Muscle of leg (tissue), 11 donors: ENCODE measurements around the gene TPGS2. TPM values are rescaled to one million over a fixed set of nuclear protein-coding genes. Genes with fewer than 3 reads are reported as not detected.
"Not testable (repeated sequence)": the region's sequence is repeated elsewhere in the genome, so short reads cannot be mapped to it uniquely, and the experiment has no call there.

ENCODE experiments used
- DNase-seq: peaks from one replicate; pipeline ENCODE4 v3.0.0; 2013
- H3K27ac ChIP-seq: one replicate; pipeline ENCODE4 v1.5.1; 2013; ENCODE audit warnings: mild to moderate bottlenecking, low read length, control low read depth
- H3K27me3 ChIP-seq: one replicate; pipeline ENCODE4 v1.6.1; 2013; ENCODE audit warnings: low read length; ENCODE audit not compliant: control insufficient read depth, insufficient read depth
- H3K36me3 ChIP-seq: one replicate; pipeline ENCODE4 v1.6.1; 2013; ENCODE audit warnings: low read length; ENCODE audit not compliant: control insufficient read depth, insufficient read depth
- H3K4me1 ChIP-seq: one replicate; pipeline ENCODE4 v1.6.1; 2013; ENCODE audit warnings: low read length; ENCODE audit not compliant: control insufficient read depth, insufficient read depth
- H3K4me3 ChIP-seq: one replicate; pipeline ENCODE4 v1.5.1; 2013; ENCODE audit warnings: low read length, control low read depth
- H3K9me3 ChIP-seq: replicated peaks from 2 replicates; pipeline ENCODE4 v1.6.1; 2013; ENCODE audit warnings: low read depth, low read length; ENCODE audit not compliant: control insufficient read depth
- WGBS: methylation state at CpG from one replicate; pipeline ENCODE4 v1.1.5; 2013; ENCODE audit warnings: missing lambda C conversion rate; ENCODE audit not compliant: insufficient coverage; 5-methylcytosine and 5-hydroxymethylcytosine counted together
- polyA plus RNA-seq, 8 donors: library from polyadenylated mRNA; unstranded; fragments of 120-200 nt; gene quantifications; one replicate each; pipeline versions ENCODE4 v1.2.1 to v1.2.3, GENCODE V29; 2013; ENCODE audit warnings: inconsistent platforms in 1 of 8, low replicate concordance in 1 of 8; ENCODE audit not compliant: insufficient read length in 8 of 8, insufficient read depth in 1 of 8
- total RNA-seq: library from RNA; stranded (reverse); fragments of 120-200 nt; gene quantifications from one replicate; pipeline ENCODE4 v1.2.4, GENCODE V29; 2013

Gene TPGS2
- total and polyA plus RNA-seq, 9 donors = 34.2 to 72.2 (median 48.3) TPM

- Histone ChIP-seq H3K9me3 (no peaks in the 10 kb centered on the region), H3K27me3 (no peaks in the 10 kb centered on the region), H3K4me1 (peaks cover 10% of the 10 kb centered on the region), H3K36me3 (peaks cover under 1% of the 10 kb centered on the region), H3K27ac (peak overlapping the region; percentile 77), H3K4me3 (peak overlapping the region; percentile 98)
- no peak for DNase-seq
- WGBS = 2% methylated on average over 11 of the region's 18 CpGs
These were observed 609 bp downstream of the TPGS2 start for GRCh38 chr18:36828157-36828629.

DNA sequence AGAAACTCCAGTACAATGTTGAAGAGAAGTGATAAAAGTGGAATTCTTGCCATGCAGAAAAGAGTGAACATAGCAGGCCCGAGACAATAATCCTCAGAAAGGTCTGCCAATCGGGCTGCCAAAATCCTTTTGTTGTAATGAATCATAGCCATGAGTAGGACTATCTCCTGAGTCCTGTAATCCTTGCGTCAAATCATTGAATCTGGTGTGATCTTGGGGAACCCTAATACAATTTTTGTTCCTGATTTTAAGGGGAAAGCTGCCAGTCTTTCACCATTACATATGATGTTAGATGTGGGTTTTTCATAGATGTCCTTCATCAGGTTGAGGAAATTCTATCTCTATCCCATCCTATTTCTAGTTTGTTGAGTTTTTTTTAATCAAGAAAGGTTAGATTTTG lies 2.2 kb downstream of the TPGS2 start:
- Histone ChIP-seq H3K27ac (no peak overlapping the region), H3K27me3 (no peaks in the 10 kb centered on the region), H3K9me3 (no peaks in the 10 kb centered on the region), H3K4me1 (peaks cover 10% of the 10 kb centered on the region), H3K36me3 (peaks cover 3% of the 10 kb centered on the region), H3K4me3 (no peak overlapping the region)
- no peak for DNase-seq
- 85% methylated on average over 2 of the region's 3 CpGs for WGBS

GRCh38 chr18:36825526-36825925 lies 3.3 kb downstream of the TPGS2 start:
- Histone ChIP-seq H3K27ac (no peak overlapping the region), H3K9me3 (no peaks in the 10 kb centered on the region), H3K4me3 (no peak overlapping the region), H3K36me3 (peaks cover 3% of the 10 kb centered on the region), H3K27me3 (no peaks in the 10 kb centered on the region), H3K4me1 (peaks cover 10% of the 10 kb centered on the region)
- DNase-seq = no peak

GRCh38 chr18:36821681-36822080 lies 7.1 kb downstream of the TPGS2 start:
- Histone ChIP-seq H3K4me1 (no peaks in the 10 kb centered on the region), H3K4me3 (no peak overlapping the region), H3K27me3 (no peaks in the 10 kb centered on the region), H3K9me3 (no peaks in the 10 kb centered on the region), H3K27ac (no peak overlapping the region), H3K36me3 (peaks cover 20% of the 10 kb centered on the region)
- no peak for DNase-seq
- 61% methylated on average over 2 of the region's 4 CpGs for WGBS

DNA sequence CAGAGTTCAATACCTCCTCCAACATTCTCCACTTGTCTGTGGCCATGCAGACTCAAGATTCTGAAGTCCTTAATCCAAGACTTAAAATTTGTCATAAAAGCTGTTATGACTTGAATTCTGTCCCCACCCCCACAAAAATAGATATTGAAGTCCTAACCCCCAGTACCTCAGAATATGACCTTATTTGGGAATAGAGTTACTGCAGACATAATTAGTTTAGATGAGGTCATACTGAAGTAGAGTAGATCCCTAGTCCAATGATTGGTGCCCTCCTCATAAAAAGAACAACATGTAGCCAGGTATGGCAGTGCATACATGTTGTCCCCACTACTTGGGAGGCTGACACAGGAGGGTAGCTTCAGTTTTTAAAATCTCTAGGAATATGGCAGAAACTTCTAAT lies 9.2 kb downstream of the TPGS2 start:
- H3K4me1 ChIP-seq = no peaks in the 10 kb centered on the region
- peaks cover 28% of the 10 kb centered on the region for H3K36me3 ChIP-seq
- no peak overlapping the region for H3K27ac ChIP-seq
- no peaks in the 10 kb centered on the region for H3K27me3 ChIP-seq
- H3K4me3 ChIP-seq = no peak overlapping the region
- DNase-seq = no peak
- no peaks in the 10 kb centered on the region for H3K9me3 ChIP-seq

DNA sequence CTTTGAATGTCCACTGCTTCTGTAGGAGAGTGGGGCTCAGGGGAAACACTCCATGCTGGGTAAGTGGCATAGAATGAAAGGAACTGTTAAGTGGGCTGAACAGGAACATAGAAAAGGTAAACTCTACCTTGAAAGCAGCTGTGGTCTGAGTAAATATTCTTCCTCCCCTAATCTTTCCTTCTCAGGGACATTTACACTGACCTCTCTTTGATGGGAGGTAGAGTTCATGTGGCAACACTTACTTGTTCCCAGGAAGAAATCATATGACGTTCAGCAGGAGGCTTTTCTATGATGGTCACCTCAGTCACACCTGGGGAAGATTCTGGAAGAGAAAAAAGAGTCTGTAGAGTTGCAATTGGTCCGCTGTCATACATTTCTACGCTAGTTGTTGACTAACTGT lies 10.2 kb downstream of the TPGS2 start:
- Histone ChIP-seq H3K36me3 (peaks cover 28% of the 10 kb centered on the region), H3K9me3 (no peaks in the 10 kb centered on the region), H3K27ac (no peak overlapping the region), H3K4me3 (no peak overlapping the region), H3K4me1 (no peaks in the 10 kb centered on the region), H3K27me3 (no peaks in the 10 kb centered on the region)
- no peak for DNase-seq
- 100% methylated on average over 1 of the region's 3 CpGs for WGBS

DNA sequence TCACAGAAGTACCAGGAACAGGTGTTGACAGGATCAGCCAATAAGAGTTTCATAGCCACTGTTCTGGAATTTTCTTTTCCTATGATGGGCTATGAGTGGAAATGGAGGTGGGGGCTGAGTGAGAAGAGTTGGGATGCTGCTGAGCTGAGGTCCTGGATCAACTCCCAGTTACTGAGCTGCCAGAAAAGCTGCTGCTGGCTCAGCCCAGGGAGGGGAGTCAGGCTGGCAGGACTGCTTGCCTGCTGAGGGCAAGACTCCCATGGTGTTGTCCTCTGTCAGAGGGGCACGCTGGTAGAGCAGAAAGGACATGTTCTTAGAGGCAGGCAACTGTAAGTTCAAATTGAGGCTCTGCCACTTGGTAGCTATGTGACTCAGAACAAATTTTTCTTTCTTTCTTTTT lies 11.8 kb downstream of the TPGS2 start:
- H3K4me1 ChIP-seq = no peaks in the 10 kb centered on the region
- H3K9me3 ChIP-seq = no peaks in the 10 kb centered on the region
- DNase-seq = no peak
- no peak overlapping the region for H3K27ac ChIP-seq
- 80% methylated on average over 1 of the region's 1 CpG for WGBS
- no peaks in the 10 kb centered on the region for H3K27me3 ChIP-seq
- peaks cover 29% of the 10 kb centered on the region for H3K36me3 ChIP-seq
- H3K4me3 ChIP-seq = no peak overlapping the region

GRCh38 chr18:36816096-36816495 lies 12.7 kb downstream of the TPGS2 start:
- H3K4me3 ChIP-seq, H3K4me1 ChIP-seq, H3K27me3 ChIP-seq, H3K27ac ChIP-seq, H3K9me3 ChIP-seq, DNase-seq: not testable (repeated sequence)
- H3K36me3 ChIP-seq = peaks cover 35% of the 10 kb centered on the region

- Histone ChIP-seq H3K4me1 (no peaks in the 10 kb centered on the region), H3K9me3 (no peaks in the 10 kb centered on the region), H3K27me3 (no peaks in the 10 kb centered on the region), H3K4me3 (no peak overlapping the region), H3K36me3 (peaks cover 40% of the 10 kb centered on the region), H3K27ac (no peak overlapping the region)
- no peak for DNase-seq
- no CpG with 5 or more reads among the region's 1 CpG for WGBS
These were observed 13.8 kb downstream of the TPGS2 start for GRCh38 chr18:36814994-36815393.

DNA sequence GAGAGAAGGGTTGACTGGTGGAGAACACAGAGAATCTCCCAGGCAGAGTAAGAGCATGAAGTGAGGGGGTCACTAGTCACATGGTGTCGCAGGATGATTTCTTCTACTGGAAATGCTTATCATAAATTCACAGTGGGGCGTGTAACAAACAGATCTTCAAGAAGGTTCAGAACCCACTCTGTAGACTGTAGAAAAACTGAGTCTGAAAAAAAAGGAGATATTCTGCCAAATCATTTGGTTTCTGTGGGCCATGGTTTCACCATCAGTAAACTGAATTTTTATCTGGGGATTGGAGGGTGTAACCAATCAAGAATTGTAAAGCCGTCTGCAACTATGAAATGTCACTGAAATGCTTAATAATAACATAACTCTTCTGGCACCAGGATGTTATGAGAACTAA lies 15.0 kb downstream of the TPGS2 start:
- 100% methylated on average over 1 of the region's 3 CpGs for WGBS
- Histone ChIP-seq H3K36me3 (peaks cover 38% of the 10 kb centered on the region), H3K9me3 (no peaks in the 10 kb centered on the region), H3K27me3 (no peaks in the 10 kb centered on the region), H3K27ac (no peak overlapping the region), H3K4me1 (no peaks in the 10 kb centered on the region), H3K4me3 (no peak overlapping the region)
- no peak for DNase-seq

DNA sequence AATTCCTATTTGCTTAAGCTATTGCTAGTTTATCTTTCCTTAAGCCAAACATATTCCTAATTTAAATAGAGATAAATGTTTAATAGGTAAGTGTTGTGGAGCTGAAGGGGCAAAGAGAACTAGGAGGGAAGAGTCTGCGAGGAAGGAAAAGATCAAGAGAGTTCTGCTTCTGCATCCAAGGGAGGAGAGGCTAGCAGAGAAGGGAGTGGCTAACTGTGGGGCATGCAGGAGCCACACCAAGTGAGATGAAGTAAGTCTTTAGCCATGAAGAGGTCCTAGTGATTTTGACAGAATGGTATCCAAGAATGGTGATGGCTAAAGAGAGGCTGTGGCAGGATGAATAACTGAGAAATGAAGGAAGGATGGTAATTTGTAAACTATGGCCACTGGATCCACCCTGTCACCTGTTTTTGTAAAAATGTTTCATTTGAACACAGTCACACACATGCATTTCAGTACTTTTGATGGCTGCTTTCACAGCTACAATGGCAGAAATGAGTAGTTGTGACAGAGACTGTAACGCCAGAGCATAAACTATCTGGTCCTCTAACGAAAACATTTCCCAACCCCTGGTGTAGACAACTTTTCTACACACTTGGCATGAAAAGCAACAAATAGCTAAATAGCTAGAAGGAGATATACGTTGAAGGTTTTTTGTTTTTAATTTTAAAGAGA lies 15.6 kb downstream of the TPGS2 start:
- no peaks in the 10 kb centered on the region for H3K27me3 ChIP-seq
- 85% methylated on average over 1 of the region's 4 CpGs for WGBS
- no peak overlapping the region for H3K27ac ChIP-seq
- no peak for DNase-seq
- H3K9me3 ChIP-seq = no peaks in the 10 kb centered on the region
- H3K4me3 ChIP-seq = no peak overlapping the region
- H3K36me3 ChIP-seq = peaks cover 34% of the 10 kb centered on the region
- H3K4me1 ChIP-seq = no peaks in the 10 kb centered on the region
